WTC11 (cell line): ENCODE measurements around the gene C1orf198.

Source experiments
- ARID4B ChIP-seq: sonication (generic); formaldehyde crosslinking; IDR thresholded peaks from 2 replicates; pipeline ENCODE4 v1.8.0; 2023; ENCODE audit warnings: missing genetic modification reagents, mild to moderate bottlenecking, borderline replicate concordance
- CREB1 ChIP-seq: sonication (generic); formaldehyde crosslinking; IDR thresholded peaks from 2 replicates; pipeline ENCODE4 v1.8.0; 2023; ENCODE audit warnings: mild to moderate bottlenecking, missing genetic modification reagents
- CTCF ChIP-seq: fragments of 200-600 bp; IDR thresholded peaks from 2 replicates; pipeline ENCODE4 v1.8.0; 2022; ENCODE audit warnings: antibody characterized with exemption
- E2F1 ChIP-seq: sonication (generic); formaldehyde crosslinking; IDR thresholded peaks from 2 replicates; pipeline ENCODE4 v1.8.0; 2022; ENCODE audit warnings: mild to moderate bottlenecking, missing genetic modification reagents
- ETV6 ChIP-seq: sonication (generic); formaldehyde crosslinking; IDR thresholded peaks from 2 replicates; pipeline ENCODE4 v1.8.1; 2022; ENCODE audit warnings: mild to moderate bottlenecking, missing genetic modification reagents
- FOXK1 ChIP-seq: sonication (generic); formaldehyde crosslinking; IDR thresholded peaks from 2 replicates; pipeline ENCODE4 v1.8.0; 2022; ENCODE audit warnings: mild to moderate bottlenecking, moderate library complexity, missing genetic modification reagents
- MXD4 ChIP-seq: fragments of 250-450 bp; sonication (Bioruptor Pico); IDR thresholded peaks from 2 replicates; pipeline ENCODE4 v1.8.0; 2021; ENCODE audit warnings: mild to moderate bottlenecking, moderate library complexity, borderline replicate concordance
- NFYB ChIP-seq: sonication (generic); formaldehyde crosslinking; conservative IDR thresholded peaks from 2 replicates; pipeline ENCODE4 v1.8.0; 2022; ENCODE audit warnings: low read depth, missing genetic modification reagents
- TEAD4 ChIP-seq: sonication (generic); formaldehyde crosslinking; IDR thresholded peaks from 2 replicates; pipeline ENCODE4 v1.8.0; 2022; ENCODE audit warnings: mild to moderate bottlenecking, missing genetic modification reagents
- ZNF423 ChIP-seq: fragments of 250-450 bp; sonication (Bioruptor Pico); IDR thresholded peaks from 2 replicates; pipeline ENCODE4 v2.1.2; 2022; ENCODE audit warnings: mild to moderate bottlenecking, moderate library complexity

DNA sequence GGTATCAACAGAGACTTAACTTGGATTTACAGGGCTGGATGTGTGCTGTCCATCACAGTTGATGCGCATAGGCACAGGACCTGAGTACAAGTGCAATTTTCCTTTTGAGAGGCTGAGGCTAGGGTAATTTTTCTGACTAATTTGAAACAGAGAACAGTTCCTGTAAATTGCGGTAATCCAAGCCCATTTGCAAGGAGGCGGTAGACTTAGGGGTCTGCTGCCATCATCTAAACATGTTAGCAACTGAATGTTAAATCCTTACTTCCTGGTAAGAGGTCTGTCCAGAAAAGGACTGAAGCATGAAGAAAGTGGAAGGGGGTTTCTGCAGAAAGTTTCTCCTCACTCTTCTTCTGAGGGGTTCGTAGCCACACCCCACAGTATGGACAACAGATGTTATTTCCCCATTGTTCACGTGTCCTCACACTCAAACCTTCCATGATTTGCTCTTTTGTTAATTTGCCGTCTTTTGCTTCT lies 23.7 kb upstream of the C1orf198 start:
- no peak for TF ChIP-seq FOXK1
- TF ChIP-seq MXD4: no peak
- no peak for TF ChIP-seq CTCF
- TF ChIP-seq CREB1 (CRISPR knock-in tag): no peak
- TF ChIP-seq ETV6 (CRISPR knock-in tag): no peak
- TF ChIP-seq ZNF423 (CRISPR knock-in tag): no peak
- no peak for TF ChIP-seq NFYB (CRISPR knock-in tag)
- no peak for TF ChIP-seq E2F1 (CRISPR knock-in tag)
- TF ChIP-seq ARID4B (CRISPR knock-in tag): no peak
- TF ChIP-seq TEAD4 (CRISPR knock-in tag): no peak
